HG03159 (cell line): ENCODE results near the gene MAPK8IP3.
"Not testable (repeated sequence)": the region's sequence is repeated elsewhere in the genome, so short reads cannot be mapped to it uniquely, and the experiment has no call there.

ENCODE experiments used
- ATAC-seq: cut with Tn5 transposase; IDR thresholded peaks from one replicate; pipeline ENCODE4 v1.9.1; 2021; ENCODE audit warnings: mild to moderate bottlenecking, moderate library complexity; ENCODE audit not compliant: unreplicated experiment

Gene MAPK8IP3

GRCh38 chr16:1794908-1795666, 89.1 kb downstream of the MAPK8IP3 start:
- ATAC-seq: no peak

- ATAC-seq: not testable (repeated sequence)
Measured at GRCh38 chr16:1799263-1799662, 93.3 kb downstream of the MAPK8IP3 start.

GRCh38 chr16:1800701-1801100, 94.7 kb downstream of the MAPK8IP3 start:
- no peak for ATAC-seq

- ATAC-seq: no peak
Measured at GRCh38 chr16:1807626-1808025, 101.6 kb downstream of the MAPK8IP3 start.

- ATAC-seq: no peak
Measured at GRCh38 chr16:1808691-1809090, 102.7 kb downstream of the MAPK8IP3 start.

- ATAC-seq: no peak
Measured at GRCh38 chr16:1809281-1809801, 103.3 kb downstream of the MAPK8IP3 start.

- ATAC-seq: no peak
Measured at GRCh38 chr16:1810106-1810505, 104.1 kb downstream of the MAPK8IP3 start.

- ATAC-seq: no peak
Measured at GRCh38 chr16:1810536-1810935, 104.5 kb downstream of the MAPK8IP3 start.

- no peak for ATAC-seq
Measured at GRCh38 chr16:1812732-1813163, 106.8 kb downstream of the MAPK8IP3 start.

GRCh38 chr16:1815461-1815860, 109.5 kb downstream of the MAPK8IP3 start:
- no peak for ATAC-seq

GRCh38 chr16:1816396-1817275, 110.6 kb downstream of the MAPK8IP3 start:
- no peak for ATAC-seq

GRCh38 chr16:1817276-1817589, 111.2 kb downstream of the MAPK8IP3 start:
- no peak for ATAC-seq

GRCh38 chr16:1817716-1818115, 111.7 kb downstream of the MAPK8IP3 start:
- no peak for ATAC-seq

- ATAC-seq: no peak
Measured at GRCh38 chr16:1818204-1818872, 112.3 kb downstream of the MAPK8IP3 start.

- no peak for ATAC-seq
Measured at GRCh38 chr16:1818873-1819525, 113.0 kb downstream of the MAPK8IP3 start.

- no peak for ATAC-seq
Measured at GRCh38 chr16:1819611-1820010, 113.6 kb downstream of the MAPK8IP3 start.
